Endothelial cell of umbilical vein (primary cell): ENCODE results near the gene WDR6. TPM values are rescaled to one million over a fixed set of nuclear protein-coding genes. Genes with fewer than 3 reads are reported as not detected.

Experiments used
- BruUV-seq: library from RNA; stranded (reverse); fragments of 400-500 nt; replicated peaks from 2 replicates; lab custom pipeline; 2021; lab: Mats Ljungman, UMichigan
- CTCF ChIA-PET: fragments of 300-600, 350-600 bp; sonication (Branson Sonifier 250); formaldehyde crosslinking; loops from one replicate; lab custom pipeline; 2021; ENCODE audit warnings: antibody characterized with exemption, inconsistent platforms; lab: Charles Lee
- POLR2A ChIA-PET: fragments of 300-600, 350-600 bp; sonication (Branson Sonifier 250); formaldehyde crosslinking; loops from one replicate; lab custom pipeline; 2021; ENCODE audit warnings: antibody characterized with exemption, inconsistent platforms; lab: Charles Lee
- DNase-seq: peaks from one replicate; pipeline ENCODE4 v3.0.0-alpha.2; 2011; ENCODE audit warnings: low read depth, low spot score
- FAIRE-seq: peaks from 2 replicates; lab custom pipeline; 2011; peaks lifted over from hg19 to GRCh38; lab: Jason Lieb, UNC
- H2AFZ ChIP-seq: 2 replicates; pipeline ENCODE4 v1.6.0; 2012; ENCODE audit warnings: low read depth, low read length, control low read depth, inconsistent platforms
- H3K27ac ChIP-seq: 2 replicates; pipeline ENCODE4 v1.5.1; 2011; ENCODE audit warnings: low read depth, mild to moderate bottlenecking, control low read depth, low read length, moderate library complexity; ENCODE audit not compliant: insufficient read depth
- H3K27me3 ChIP-seq, 2 experiments: 2 replicates each; pipeline versions ENCODE4 v1.6.0 to v1.6.1; 2011; ENCODE audit warnings: low read length in 2 of 2, mixed read lengths in 1 of 2; ENCODE audit not compliant: control insufficient read depth in 2 of 2, insufficient read depth in 2 of 2
- H3K36me3 ChIP-seq, 2 experiments: 2 replicates in 1 of 2; 3 replicates in 1 of 2; pipeline ENCODE4 v1.5.1; 2011; ENCODE audit warnings: low read length in 2 of 2, mild to moderate bottlenecking in 1 of 2, moderate library complexity in 1 of 2; ENCODE audit not compliant: control insufficient read depth in 2 of 2, insufficient read depth in 2 of 2; ENCODE audit errors: extremely low read depth in 1 of 2
- H3K4me1 ChIP-seq: 3 replicates; pipeline ENCODE4 v1.5.1; 2011; ENCODE audit warnings: mild to moderate bottlenecking, low read length; ENCODE audit not compliant: control insufficient read depth, insufficient read depth; ENCODE audit errors: extremely low read depth
- H3K4me2 ChIP-seq: 2 replicates; pipeline ENCODE4 v1.6.1; 2011; ENCODE audit warnings: low read length, control low read depth, mixed read lengths; ENCODE audit not compliant: insufficient read depth
- H3K4me3 ChIP-seq, 3 experiments: fragments of 200-600 bp in 1 of 3; sonication (generic), shearing (Covaris generic) in 1 of 3; replicated peaks in 1 of 3; 2 replicates each; pipeline ENCODE4 v1.5.1; 2011 to 2016; ENCODE audit warnings: control low read depth in 3 of 3, low read length in 3 of 3, mild to moderate bottlenecking in 2 of 3, inconsistent platforms in 1 of 3, low read depth in 1 of 3, moderate library complexity in 1 of 3; ENCODE audit not compliant: insufficient read depth in 1 of 3
- H3K79me2 ChIP-seq: 2 replicates; pipeline ENCODE4 v1.6.0; 2012; ENCODE audit warnings: low read length, inconsistent platforms; ENCODE audit not compliant: control insufficient read depth, insufficient read depth
- H3K9ac ChIP-seq: replicated peaks from 2 replicates; pipeline ENCODE3; 2011; ENCODE audit warnings: low read length, control low read depth; ENCODE audit not compliant: insufficient read depth; ENCODE audit errors: extremely low read depth
- H3K9me1 ChIP-seq: replicated peaks from 3 replicates; pipeline ENCODE4 v1.6.0; 2011; ENCODE audit warnings: mild to moderate bottlenecking, low read length; ENCODE audit not compliant: control insufficient read depth, insufficient read depth; ENCODE audit errors: extremely low read depth
- H3K9me3 ChIP-seq: replicated peaks from 2 replicates; pipeline ENCODE4 v1.5.1; 2012; ENCODE audit warnings: low read length, inconsistent platforms; ENCODE audit not compliant: control insufficient read depth, insufficient read depth
- H4K20me1 ChIP-seq: replicated peaks from 2 replicates; pipeline ENCODE3; 2011; ENCODE audit warnings: mild to moderate bottlenecking, low read length; ENCODE audit not compliant: control insufficient read depth, insufficient read depth; ENCODE audit errors: extremely low read depth
- CTCF ChIP-seq, 2 donors: IDR thresholded peaks; 1 replicate in 1 of 2; 2 replicates in 1 of 2; pipeline ENCODE4 v1.5.1; 2011; ENCODE audit warnings: low read length in 2 of 2, mild to moderate bottlenecking in 2 of 2, moderate library complexity in 2 of 2, control low read depth in 1 of 2, inconsistent platforms in 1 of 2, low read depth in 1 of 2; ENCODE audit not compliant: insufficient read depth in 1 of 2; ENCODE audit errors: extremely low read depth in 1 of 2
- EZH2 ChIP-seq: IDR thresholded peaks from 2 replicates; pipeline ENCODE4 v1.6.1; 2012; ENCODE audit warnings: borderline replicate concordance, low read depth, mild to moderate bottlenecking, moderate library complexity, low read length, inconsistent platforms; ENCODE audit not compliant: severe bottlenecking
- FOS ChIP-seq: IDR thresholded peaks from 2 replicates; pipeline ENCODE4 v1.6.1; 2011; ENCODE audit warnings: mild to moderate bottlenecking, low read length, moderate library complexity, borderline replicate concordance; ENCODE audit not compliant: insufficient read depth
- GATA2 ChIP-seq: IDR thresholded peaks from 2 replicates; pipeline ENCODE4 v1.7.0; 2011; ENCODE audit warnings: low read depth, mild to moderate bottlenecking, moderate library complexity, mixed read lengths, low read length; ENCODE audit not compliant: insufficient read length, insufficient read depth
- JUN ChIP-seq: IDR thresholded peaks from 2 replicates; pipeline ENCODE4 v1.6.1; 2011; ENCODE audit warnings: borderline replicate concordance, low read depth; ENCODE audit not compliant: insufficient read length, insufficient read depth
- MAX ChIP-seq: IDR thresholded peaks from 2 replicates; pipeline ENCODE4 v1.6.1; 2011; ENCODE audit not compliant: insufficient read depth, insufficient read length
- MYC ChIP-seq: IDR thresholded peaks from one replicate; pipeline ENCODE4 v1.6.1; 2011; ENCODE audit warnings: mild to moderate bottlenecking, low read depth, low read length
- POLR2A ChIP-seq: IDR thresholded peaks from 2 replicates; pipeline ENCODE4 v1.6.1; 2012; ENCODE audit warnings: low read depth, mild to moderate bottlenecking, control low read depth, low read length
- POLR2AphosphoS5 ChIP-seq: IDR thresholded peaks from 2 replicates; pipeline ENCODE4 v1.6.1; 2012; ENCODE audit warnings: low read depth, mild to moderate bottlenecking, control low read depth, low read length, moderate library complexity; ENCODE audit not compliant: insufficient read depth
- dilution Hi-C: fragments of 300-500 bp; cut with MboI; formaldehyde crosslinking; loops from one replicate; pipeline ENCODE4 v1.15.0; 2019; ENCODE audit warnings: low sequenced_read_pairs; ENCODE audit not compliant: extremely low pct_ligation_motif_present
- intact Hi-C: fragments of 100-400 bp; cut with micrococcal nuclease; formaldehyde crosslinking; loops from one replicate; pipeline ENCODE4 v1.10.0; 2022
- polyA plus RNA-seq, 4 experiments: library from polyadenylated mRNA; depleted of rRNA in 3 of 4; stranded (reverse) in 3 of 4; unstranded in 1 of 4; fragments of >200 nt; gene quantifications; 2 replicates each; pipeline versions ENCODE4 v1.2.1 to v1.2.3, GENCODE V29; 2011 to 2012; ENCODE audit warnings: missing spikeins in 1 of 4
- total RNA-seq: library from RNA; stranded (reverse); gene quantifications from 2 replicates; pipeline ENCODE4 v1.2.3, GENCODE V29; 2021

WDR6 gene
- total and polyA plus RNA-seq, 2 donors (not counting 3 experiments of a cell fraction or from before 2014, with no cell fraction given), result 192 to 319 TPM

GRCh38 chr3:49004352-49005302 lies 2.6 kb upstream of the WDR6 start:
- TF ChIP-seq GATA2, result no peak
- no peak for TF ChIP-seq MAX
- TF ChIP-seq CTCF (IDR thresholded peaks at IDR 0.05; ENCODE audit: extremely low read depth in 1 of 2, insufficient read depth in 1 of 2, low read depth in 1 of 2, low read length in 2 of 2), result no peak
- no peak for TF ChIP-seq POLR2A
- TF ChIP-seq MYC, result no peak
- no peak for TF ChIP-seq EZH2
- TF ChIP-seq FOS, result no peak
- TF ChIP-seq POLR2AphosphoS5, result no peak
- TF ChIP-seq JUN, result no peak
- H3K36me3 ChIP-seq, result no peaks in the 10 kb centered on the region
- H2AFZ ChIP-seq, result no peak overlapping the region
- no peak overlapping the region for H3K27ac ChIP-seq
- intact Hi-C loops, result no loop called here
- H4K20me1 ChIP-seq, result no peaks in the 10 kb centered on the region
- H3K9ac ChIP-seq, result no peak overlapping the region
- FAIRE-seq, result no peak
- H3K4me3 ChIP-seq, result no peak overlapping the region
- H3K4me1 ChIP-seq, result peaks cover 15% of the 10 kb centered on the region
- no peaks in the 10 kb centered on the region for H3K9me1 ChIP-seq
- no peaks in the 10 kb centered on the region for H3K9me3 ChIP-seq
- no peaks in the 10 kb centered on the region for H3K27me3 ChIP-seq
- peaks cover 16% of the 10 kb centered on the region for H3K79me2 ChIP-seq
- ChIA-PET CTCF (interaction anchor here (1.1 to 12.8 kb wide), 4 partner anchors 9 to 76 kb away, joined by 3 to 254 read pairs (median 5); partner anchors contain the start of genes NDUFAF3 and P4HTM), POLR2A (no interaction called here)
- dilution Hi-C loops, result no loop called here
- no TSS peak for BruUV-seq
- no peak for DNase-seq
- H3K4me2 ChIP-seq, result no peak overlapping the region
